ENCODE measurements around the gene PLEK2. TPM values are rescaled to one million over a fixed set of nuclear protein-coding genes. Genes with fewer than 3 reads are reported as not detected.
A peak's percentile ranks its signal among the peaks of the same experiment; 100 is the strongest.

PLEK2 gene
- total and polyA plus RNA-seq, 2 experiments from 2014 or later = 1.0 to 2.2 TPM

GRCh38 chr14:67411370-67411769, 595 bp downstream of the PLEK2 start:
- H3F3A ChIP-seq (replicated peaks; ENCODE audit: low read depth) = no peaks in the 10 kb centered on the region
- Mint-ChIP-seq H3K9me3 (no peaks in the 10 kb centered on the region), H3K36me3 (ENCODE audit: low read depth) (no peaks in the 10 kb centered on the region), H3K4me3 (peak overlapping the region; percentile 74), H3K27ac (no peak overlapping the region), H3K4me1 (peaks cover 16% of the 10 kb centered on the region), H3K27me3 (ENCODE audit: insufficient read depth, low read depth, poor library complexity) (peaks cover 29% of the 10 kb centered on the region)
- no peaks in the 10 kb centered on the region for H3K36me3 ChIP-seq (ENCODE audit: insufficient read depth)
- peaks cover 37% of the 10 kb centered on the region for H3K27me3 ChIP-seq (ENCODE audit: insufficient read depth)
- DNase-seq (ENCODE audit: low spot score) (no peak), ATAC-seq (peak; percentile 20)
- H3K9me2 ChIP-seq (ENCODE audit: insufficient read depth) = no peaks in the 10 kb centered on the region
- peak overlapping the region; percentile 88 for H3K4me2 ChIP-seq
- peak overlapping the region; percentile 73 for H3K4me3 ChIP-seq
- TF ChIP-seq JUNB (IDR thresholded peaks at IDR 0.05; ENCODE audit: unreplicated experiment) = no peak
- no peak for TF ChIP-seq ZNF462 (CRISPR knock-in tag; IDR thresholded peaks at IDR 0.05)
- TF ChIP-seq REST (IDR thresholded peaks at IDR 0.05; ENCODE audit: unreplicated experiment) = no peak
- TF ChIP-seq CREB1 (CRISPR knock-in tag; IDR thresholded peaks at IDR 0.05; ENCODE audit: low read depth) = no peak
- no peak for TF ChIP-seq STAT1 (IDR thresholded peaks at IDR 0.05; ENCODE audit: unreplicated experiment)
- no peak for TF ChIP-seq ZNF114 (CRISPR knock-in tag; IDR thresholded peaks at IDR 0.05)
- peak overlapping the region; percentile 99; the same call in 1 of the 2 replicates for H2AFZ ChIP-seq
- no peak overlapping the region for H3K27ac ChIP-seq (ENCODE audit: low read depth)
- no peaks in the 10 kb centered on the region for H4K20me1 ChIP-seq (replicated peaks; ENCODE audit: insufficient read depth)
- peaks cover 6% of the 10 kb centered on the region; the same call in 1 of the 2 replicates for H3K4me1 ChIP-seq (ENCODE audit: insufficient read depth)
- no peaks in the 10 kb centered on the region for H3K79me2 ChIP-seq (replicated peaks; ENCODE audit: insufficient read depth)
